Breast epithelium (tissue), 3 donors: Measurements from ENCODE around the gene MCOLN1.

Source experiments
- CTCF ChIP-seq, 3 donors: fragments of 450-650 bp; IDR thresholded peaks; one replicate each; pipeline ENCODE4 v1.5.1; 2016 to 2017; ENCODE audit warnings: antibody characterized with exemption in 3 of 3, mild to moderate bottlenecking in 3 of 3, moderate library complexity in 3 of 3
- POLR2A ChIP-seq: fragments of 450-650 bp; IDR thresholded peaks from one replicate; pipeline ENCODE4 v1.6.1; 2016; ENCODE audit warnings: antibody characterized with exemption, mild to moderate bottlenecking, moderate library complexity

GRCh38 chr19:7475665-7476064 is 46.8 kb upstream of the MCOLN1 start:
- TF ChIP-seq POLR2A (no peak), CTCF (IDR thresholded peaks at IDR 0.05) (no peak)
